HG03159 (cell line): ENCODE results near the gene RALGPS1.

Experiments
- ATAC-seq: cut with Tn5 transposase; IDR thresholded peaks from one replicate; pipeline ENCODE4 v1.9.1; 2021; ENCODE audit warnings: mild to moderate bottlenecking, moderate library complexity; ENCODE audit not compliant: unreplicated experiment

The RALGPS1 gene

GRCh38 chr9:126955811-126956210 is 41.2 kb downstream of the RALGPS1 start:
- no peak for ATAC-seq

GRCh38 chr9:126956917-126957686 is 42.5 kb downstream of the RALGPS1 start:
- no peak for ATAC-seq

GRCh38 chr9:126957687-126958053 is 43.1 kb downstream of the RALGPS1 start:
- ATAC-seq: no peak

- no peak for ATAC-seq
Observed at GRCh38 chr9:126959336-126959735, 44.8 kb downstream of the RALGPS1 start.

- ATAC-seq: no peak
Observed at GRCh38 chr9:126959917-126960316, 45.3 kb downstream of the RALGPS1 start.

- no peak for ATAC-seq
Observed at GRCh38 chr9:126962336-126962735, 47.8 kb downstream of the RALGPS1 start.

GRCh38 chr9:126965077-126965476 is 50.5 kb downstream of the RALGPS1 start:
- no peak for ATAC-seq

GRCh38 chr9:126965541-126966428 is 51.2 kb downstream of the RALGPS1 start:
- ATAC-seq: no peak

- no peak for ATAC-seq
Observed at GRCh38 chr9:126971261-126971660, 56.7 kb downstream of the RALGPS1 start.

- ATAC-seq: no peak
Observed at GRCh38 chr9:126973651-126974529, 59.3 kb downstream of the RALGPS1 start.

GRCh38 chr9:126974594-126974993 is 60.0 kb downstream of the RALGPS1 start:
- no peak for ATAC-seq

GRCh38 chr9:126975327-126976220 is 61.0 kb downstream of the RALGPS1 start:
- ATAC-seq: no peak

- no peak for ATAC-seq
Observed at GRCh38 chr9:126979461-126979860, 64.9 kb downstream of the RALGPS1 start.

GRCh38 chr9:126980231-126980630 is 65.6 kb downstream of the RALGPS1 start:
- ATAC-seq: no peak

GRCh38 chr9:126981218-126981617 is 66.6 kb downstream of the RALGPS1 start:
- ATAC-seq: no peak

- no peak for ATAC-seq
Observed at GRCh38 chr9:126982215-126983002, 67.8 kb downstream of the RALGPS1 start.

- ATAC-seq: no peak
Observed at GRCh38 chr9:126983767-126984166, 69.2 kb downstream of the RALGPS1 start.

GRCh38 chr9:126984969-126985368 is 70.4 kb downstream of the RALGPS1 start:
- ATAC-seq: no peak

- peak; percentile 50 for ATAC-seq
Observed at GRCh38 chr9:126985870-126986498, 71.4 kb downstream of the RALGPS1 start.
